GM20431 (cell line): ENCODE results near the gene KDM1A.
"Not testable (repeated sequence)": the region's sequence is repeated elsewhere in the genome, so short reads cannot be mapped to it uniquely, and the experiment has no call there.

Experiments used
- in situ Hi-C: fragments of 300-500 bp; cut with MseI, MboI; formaldehyde crosslinking; loops from one replicate; pipeline ENCODE4 v1.15.0; 2020; ENCODE audit warnings: low sequenced_read_pairs; ENCODE audit not compliant: unreplicated experiment

The KDM1A gene

GRCh38 chr1:23007106-23007505 lies 12.2 kb upstream of the KDM1A start:
- in situ Hi-C loops: no loop called here

DNA sequence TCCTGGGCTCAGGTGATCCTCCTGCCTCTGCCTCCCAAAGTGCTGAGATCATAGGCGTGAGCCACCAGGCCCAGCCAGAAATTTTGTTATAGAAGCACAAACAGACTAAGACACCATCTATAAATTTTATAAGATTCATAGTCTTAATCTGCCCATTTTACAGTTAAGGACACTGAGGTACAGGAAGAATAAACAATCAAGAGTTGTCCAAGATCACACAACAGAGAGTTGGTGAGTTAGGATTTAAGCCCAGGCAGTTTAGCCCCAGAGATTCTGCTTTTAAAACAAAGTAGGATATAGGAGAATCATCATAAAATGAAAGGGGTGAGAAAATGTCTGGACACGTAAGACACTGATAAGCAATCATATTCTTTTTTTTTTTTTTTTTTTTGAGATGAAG lies 10.4 kb upstream of the KDM1A start:
- in situ Hi-C loops: no loop called here

- in situ Hi-C loops: not testable (repeated sequence)
Measured at GRCh38 chr1:23010025-23010424, 9.2 kb upstream of the KDM1A start.

DNA sequence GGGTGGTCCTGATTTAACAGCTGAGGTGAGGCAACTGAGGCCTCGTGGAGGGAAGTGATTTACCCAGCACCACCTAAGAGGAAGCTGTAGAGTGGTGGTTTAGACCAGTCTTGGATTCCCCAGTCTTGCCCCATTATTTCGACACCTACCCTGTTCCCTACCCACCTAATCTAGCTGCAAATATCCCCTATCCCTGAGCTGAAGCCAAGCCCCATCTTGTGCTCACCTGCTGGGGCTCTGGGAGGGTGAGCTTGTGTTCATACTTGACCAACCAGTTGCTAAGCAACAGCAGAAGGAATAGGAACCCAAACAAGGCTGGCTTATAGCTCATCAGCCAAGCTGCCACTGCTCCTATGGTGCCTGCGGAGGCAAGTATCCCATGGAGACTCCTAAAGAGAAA lies 5.6 kb upstream of the KDM1A start:
- in situ Hi-C loops: no loop called here

DNA sequence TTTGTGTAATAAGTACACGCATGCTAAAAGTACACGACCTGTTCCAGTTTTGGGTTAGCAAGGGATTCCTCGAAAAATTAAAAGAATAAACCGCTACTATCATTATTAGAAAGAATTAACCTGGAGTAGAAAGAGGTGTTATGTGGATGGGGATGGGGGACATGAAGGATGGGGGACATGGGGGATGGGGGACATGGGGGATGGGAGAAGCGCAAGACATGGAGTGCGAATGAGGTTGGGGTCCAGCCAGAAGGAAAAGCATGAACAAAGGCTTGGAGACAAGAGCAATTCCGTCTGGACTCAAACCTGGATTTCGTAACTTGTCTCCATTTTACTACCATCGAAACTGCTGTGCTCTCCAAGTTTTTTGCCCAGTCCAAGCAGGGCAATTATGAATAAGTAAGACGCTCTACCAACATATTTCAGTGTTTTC lies 591 bp upstream of the KDM1A start:
- in situ Hi-C loops: no loop called here

DNA sequence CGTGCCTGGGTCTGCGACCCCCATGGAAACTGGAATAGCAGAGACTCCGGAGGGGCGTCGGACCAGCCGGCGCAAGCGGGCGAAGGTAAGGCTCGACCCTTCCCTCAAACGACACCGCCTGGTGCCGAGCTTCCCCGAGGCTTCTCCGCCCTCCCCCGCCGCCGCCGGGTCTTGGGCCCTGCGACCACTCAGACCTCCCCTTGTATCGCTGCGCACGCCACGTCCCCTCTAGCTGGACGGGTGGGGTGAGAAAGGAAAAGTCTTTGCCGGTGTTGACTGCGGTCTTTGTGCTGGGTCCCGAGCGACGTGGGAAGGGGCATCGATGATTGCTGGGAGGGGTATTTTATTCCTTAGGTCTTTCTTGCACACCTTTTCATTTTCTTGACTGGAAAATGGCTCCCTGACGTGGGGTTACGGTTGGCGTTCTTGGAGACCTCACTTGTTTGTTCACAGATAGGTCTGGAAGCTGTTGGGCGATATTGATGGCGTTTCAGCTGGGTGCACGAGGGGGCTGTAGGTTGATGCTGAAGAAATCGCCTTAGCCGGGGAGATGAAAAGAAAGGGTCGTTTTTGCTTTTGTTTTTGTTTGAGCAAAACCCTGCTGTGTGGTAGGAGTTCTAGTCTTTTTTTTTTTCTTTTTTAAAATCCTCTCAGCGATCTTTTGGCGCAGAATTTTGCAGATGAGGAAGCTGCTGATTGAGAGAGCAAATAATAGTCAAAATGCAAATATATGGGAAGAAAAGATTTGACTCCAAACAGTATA lies 776 bp downstream of the KDM1A start:
- in situ Hi-C loops: no loop called here

GRCh38 chr1:23020706-23021405 lies 1.6 kb downstream of the KDM1A start:
- in situ Hi-C loops: no loop called here

GRCh38 chr1:23021834-23022233 lies 2.6 kb downstream of the KDM1A start:
- in situ Hi-C loops: no loop called here

- in situ Hi-C loops: no loop called here
Measured at GRCh38 chr1:23023174-23023845, 4.0 kb downstream of the KDM1A start.

- in situ Hi-C loops: no loop called here
Measured at GRCh38 chr1:23026568-23026967, 7.3 kb downstream of the KDM1A start.

- in situ Hi-C loops: no loop called here
Measured at GRCh38 chr1:23027352-23027907, 8.2 kb downstream of the KDM1A start.

DNA sequence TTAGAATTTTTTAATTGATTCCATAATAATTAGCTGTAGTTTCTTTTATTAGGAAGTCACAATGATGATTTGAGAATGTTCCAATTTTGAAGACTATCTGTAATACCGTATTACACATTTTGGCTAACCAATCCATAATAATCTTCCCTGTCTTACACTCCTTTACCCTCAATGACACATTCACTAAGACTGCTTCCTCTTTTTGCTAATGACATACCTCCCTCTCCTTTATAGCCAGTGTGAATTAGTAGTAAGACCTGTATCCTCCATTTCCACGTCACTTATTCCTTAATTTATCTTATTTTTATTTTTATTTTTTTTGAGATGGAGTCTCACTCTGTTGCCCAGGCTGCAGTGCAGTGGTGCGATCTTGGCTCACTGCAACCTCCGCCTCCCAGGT lies 10.1 kb downstream of the KDM1A start:
- in situ Hi-C loops: no loop called here

DNA sequence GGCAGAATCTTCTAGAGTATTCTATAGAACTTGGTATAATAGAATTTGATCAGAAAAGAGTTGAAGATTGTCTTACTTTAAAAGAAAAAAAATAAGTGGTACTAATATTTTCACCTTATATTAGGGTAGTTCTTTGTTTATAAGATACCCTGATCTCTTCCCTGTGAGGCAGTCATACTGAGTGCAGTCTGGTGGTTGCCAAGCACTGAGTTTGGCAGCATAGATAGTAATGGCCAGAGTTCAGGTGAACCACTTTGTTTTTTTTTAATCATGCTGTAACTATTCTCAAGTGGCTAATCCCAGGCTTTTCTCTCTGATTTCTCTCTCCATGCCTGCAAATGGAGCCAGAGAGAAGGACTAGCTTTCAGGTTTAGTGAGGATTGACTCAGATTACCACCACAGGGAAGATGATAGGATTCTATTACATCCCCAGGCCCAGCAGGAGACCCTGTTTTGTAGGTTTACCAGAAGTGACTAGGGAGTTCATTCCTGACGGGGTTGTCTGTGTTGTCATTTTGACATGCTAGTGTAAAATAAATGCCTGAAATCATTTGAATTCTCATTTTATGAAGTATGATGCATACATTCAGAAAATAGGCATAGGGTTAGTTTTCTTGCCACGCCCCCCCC lies 16.7 kb downstream of the KDM1A start:
- in situ Hi-C loops: no loop called here

- in situ Hi-C loops: no loop called here
Measured at GRCh38 chr1:23037081-23037740, 17.9 kb downstream of the KDM1A start.

GRCh38 chr1:23039308-23039826 lies 20.1 kb downstream of the KDM1A start:
- in situ Hi-C loops: no loop called here

DNA sequence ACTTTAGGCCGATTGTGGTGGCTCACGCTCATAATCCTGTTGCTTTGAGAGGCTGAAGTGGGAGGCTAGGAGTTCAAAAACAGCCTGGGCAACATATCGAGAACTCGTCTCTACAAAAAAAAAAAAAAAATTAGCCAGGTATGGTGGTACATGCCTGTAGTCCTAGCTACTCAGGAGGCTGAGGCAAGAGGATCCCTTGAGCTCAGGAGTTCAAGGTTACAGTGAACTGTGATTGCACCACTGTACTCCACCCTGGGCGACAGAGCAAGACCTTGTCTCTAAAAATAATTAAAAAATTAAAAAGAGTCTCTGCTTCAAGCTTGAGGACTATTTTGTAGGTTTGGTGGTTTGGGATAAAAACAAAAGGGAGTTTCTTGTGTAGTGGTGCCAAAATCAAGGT lies 21.2 kb downstream of the KDM1A start:
- in situ Hi-C loops: no loop called here

GRCh38 chr1:23044035-23044434 lies 24.8 kb downstream of the KDM1A start:
- in situ Hi-C loops: no loop called here

- in situ Hi-C loops: no loop called here
Measured at GRCh38 chr1:23050201-23050600, 30.9 kb downstream of the KDM1A start.

GRCh38 chr1:23051290-23051909 lies 32.1 kb downstream of the KDM1A start:
- in situ Hi-C loops: no loop called here
